HG03045 (cell line): ENCODE measurements around the gene PTCD2.

Source experiments
- ATAC-seq: cut with Tn5 transposase; IDR thresholded peaks from one replicate; pipeline ENCODE4 v1.9.1; 2021; ENCODE audit warnings: mild to moderate bottlenecking, moderate library complexity; ENCODE audit not compliant: unreplicated experiment

PTCD2 gene

GRCh38 chr5:72408603-72409002 is 88.4 kb downstream of the PTCD2 start:
- no peak for ATAC-seq

GRCh38 chr5:72410688-72411295 is 90.6 kb downstream of the PTCD2 start:
- no peak for ATAC-seq

GRCh38 chr5:72412283-72413055 is 92.3 kb downstream of the PTCD2 start:
- no peak for ATAC-seq

- ATAC-seq: no peak
These were observed 95.6 kb downstream of the PTCD2 start for GRCh38 chr5:72415616-72416325.

- no peak for ATAC-seq
These were observed 97.3 kb downstream of the PTCD2 start for GRCh38 chr5:72417333-72418062.
